Liver (tissue), 3 donors: ENCODE measurements around the gene FRYL.

Experiments
- CTCF ChIP-seq: fragments of 150-350 bp; IDR thresholded peaks from 2 replicates; pipeline ENCODE4 v1.5.1; 2017; ENCODE audit warnings: improper control_type of control experiment, low read depth, low read length; ENCODE audit not compliant: missing input control
- GABPA ChIP-seq, 2 donors: IDR thresholded peaks in 1 of 2; conservative IDR thresholded peaks in 1 of 2; 2 replicates each; pipeline ENCODE4 v1.6.1; 2016; ENCODE audit warnings: antibody characterized with exemption in 2 of 2, mild to moderate bottlenecking in 1 of 2, moderate library complexity in 1 of 2
- HNF4A ChIP-seq, 2 donors: conservative IDR thresholded peaks; 2 replicates each; pipeline ENCODE4 v1.6.1; 2016; ENCODE audit warnings: antibody characterized with exemption in 2 of 2, mild to moderate bottlenecking in 2 of 2
- JUND ChIP-seq, 2 donors: IDR thresholded peaks; 2 replicates each; pipeline ENCODE4 v1.6.1; 2016; ENCODE audit warnings: antibody characterized with exemption in 2 of 2
- NR2F2 ChIP-seq: IDR thresholded peaks from 2 replicates; pipeline ENCODE4 v1.6.1; 2016; ENCODE audit warnings: antibody characterized with exemption
- RXRA ChIP-seq, 2 donors: IDR thresholded peaks; 2 replicates each; pipeline ENCODE4 v1.6.1; 2017 to 2018; ENCODE audit warnings: antibody characterized with exemption in 2 of 2, mild to moderate bottlenecking in 1 of 2
- TAF1 ChIP-seq: conservative IDR thresholded peaks from 2 replicates; pipeline ENCODE4 v1.6.1; 2016; ENCODE audit warnings: antibody characterized with exemption, mild to moderate bottlenecking
- YY1 ChIP-seq: IDR thresholded peaks from 2 replicates; pipeline ENCODE4 v1.6.1; 2016; ENCODE audit warnings: antibody characterized with exemption, mild to moderate bottlenecking
- ZBTB33 ChIP-seq: IDR thresholded peaks from 2 replicates; pipeline ENCODE4 v1.6.1; 2016; ENCODE audit warnings: antibody characterized with exemption
- TF ChIP-seq, protein P1 (sequence below): IDR thresholded peaks from 2 replicates; pipeline ENCODE4 v1.6.1; 2016; ENCODE audit warnings: antibody characterized with exemption
- TF ChIP-seq, protein P2 (sequence below): IDR thresholded peaks from 2 replicates; pipeline ENCODE4 v1.6.1; 2016; ENCODE audit warnings: antibody characterized with exemption, mild to moderate bottlenecking
- donor health status: healthy.
- donor health status: healthy.

DNA sequence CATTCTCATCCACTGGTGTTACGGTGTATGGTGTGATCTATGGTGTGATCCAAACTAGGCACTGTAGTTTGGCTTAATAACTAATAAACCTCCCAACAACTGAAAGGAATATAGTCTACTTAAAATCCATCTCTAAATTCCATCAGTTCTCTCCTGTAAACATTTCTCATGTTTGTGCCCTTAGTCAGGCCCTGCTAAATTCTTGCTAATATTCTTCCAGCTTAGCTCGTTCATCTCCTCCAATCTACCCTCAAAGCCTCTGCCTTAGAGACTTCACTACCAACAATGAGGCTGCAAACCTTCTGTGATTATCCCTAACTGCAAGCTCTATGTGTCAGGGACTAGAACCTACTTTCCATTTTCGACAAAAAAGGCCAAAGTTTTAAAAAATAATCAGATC is 261.9 kb downstream of the FRYL start:
- TF ChIP-seq CTCF (no peak), NR2F2 (no peak), GABPA (IDR thresholded peaks at IDR 0.05 in 1 of 2, conservative IDR thresholded peaks at IDR 0.05 in 1 of 2) (no peak), YY1 (no peak), HNF4A (conservative IDR thresholded peaks at IDR 0.05) (no peak), ZBTB33 (no peak), TAF1 (no peak), JUND (IDR thresholded peaks at IDR 0.05) (no peak), RXRA (IDR thresholded peaks at IDR 0.05) (no peak)
- TF ChIP-seq, protein P1, sequence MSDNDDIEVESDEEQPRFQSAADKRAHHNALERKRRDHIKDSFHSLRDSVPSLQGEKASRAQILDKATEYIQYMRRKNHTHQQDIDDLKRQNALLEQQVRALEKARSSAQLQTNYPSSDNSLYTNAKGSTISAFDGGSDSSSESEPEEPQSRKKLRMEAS = no peak
- TF ChIP-seq, protein P2, sequence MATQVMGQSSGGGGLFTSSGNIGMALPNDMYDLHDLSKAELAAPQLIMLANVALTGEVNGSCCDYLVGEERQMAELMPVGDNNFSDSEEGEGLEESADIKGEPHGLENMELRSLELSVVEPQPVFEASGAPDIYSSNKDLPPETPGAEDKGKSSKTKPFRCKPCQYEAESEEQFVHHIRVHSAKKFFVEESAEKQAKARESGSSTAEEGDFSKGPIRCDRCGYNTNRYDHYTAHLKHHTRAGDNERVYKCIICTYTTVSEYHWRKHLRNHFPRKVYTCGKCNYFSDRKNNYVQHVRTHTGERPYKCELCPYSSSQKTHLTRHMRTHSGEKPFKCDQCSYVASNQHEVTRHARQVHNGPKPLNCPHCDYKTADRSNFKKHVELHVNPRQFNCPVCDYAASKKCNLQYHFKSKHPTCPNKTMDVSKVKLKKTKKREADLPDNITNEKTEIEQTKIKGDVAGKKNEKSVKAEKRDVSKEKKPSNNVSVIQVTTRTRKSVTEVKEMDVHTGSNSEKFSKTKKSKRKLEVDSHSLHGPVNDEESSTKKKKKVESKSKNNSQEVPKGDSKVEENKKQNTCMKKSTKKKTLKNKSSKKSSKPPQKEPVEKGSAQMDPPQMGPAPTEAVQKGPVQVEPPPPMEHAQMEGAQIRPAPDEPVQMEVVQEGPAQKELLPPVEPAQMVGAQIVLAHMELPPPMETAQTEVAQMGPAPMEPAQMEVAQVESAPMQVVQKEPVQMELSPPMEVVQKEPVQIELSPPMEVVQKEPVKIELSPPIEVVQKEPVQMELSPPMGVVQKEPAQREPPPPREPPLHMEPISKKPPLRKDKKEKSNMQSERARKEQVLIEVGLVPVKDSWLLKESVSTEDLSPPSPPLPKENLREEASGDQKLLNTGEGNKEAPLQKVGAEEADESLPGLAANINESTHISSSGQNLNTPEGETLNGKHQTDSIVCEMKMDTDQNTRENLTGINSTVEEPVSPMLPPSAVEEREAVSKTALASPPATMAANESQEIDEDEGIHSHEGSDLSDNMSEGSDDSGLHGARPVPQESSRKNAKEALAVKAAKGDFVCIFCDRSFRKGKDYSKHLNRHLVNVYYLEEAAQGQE = no peak
